NT2/D1 (cell line): ENCODE data around the gene CHGA.

ENCODE experiments used
- YY1 ChIP-seq: IDR thresholded peaks from 2 replicates; pipeline ENCODE4 v1.6.1; 2011; ENCODE audit not compliant: insufficient read length, insufficient read depth
- ZNF274 ChIP-seq: IDR thresholded peaks from 2 replicates; pipeline ENCODE4 v1.6.1; 2011; ENCODE audit warnings: mild to moderate bottlenecking, low read depth, low read length

- TF ChIP-seq YY1: no peak
- no peak for TF ChIP-seq ZNF274
Observed at GRCh38 chr14:92892589-92892988, 30.4 kb upstream of the CHGA start.
